ENCODE results near the gene KLHDC8A. TPM values are rescaled to one million over a fixed set of nuclear protein-coding genes. Genes with fewer than 3 reads are reported as not detected.

KLHDC8A gene
- total and polyA plus RNA-seq, 2 donors (not counting 3 experiments of a cell fraction or from before 2014, with no cell fraction given): not detected

GRCh38 chr1:205373022-205373797, 16.5 kb upstream of the KLHDC8A start:
- Histone ChIP-seq H3K9me1 (replicated peaks; ENCODE audit: control insufficient read depth, extremely low read depth, insufficient read depth, low read length) (no peaks in the 10 kb centered on the region), H3K27ac (ENCODE audit: insufficient read depth, low read depth, low read length) (no peak overlapping the region), H2AFZ (ENCODE audit: low read depth, low read length) (no peak overlapping the region), H3K4me2 (ENCODE audit: insufficient read depth, low read length) (no peak overlapping the region), H3K4me3 (replicated peaks in 1 of 3; ENCODE audit: insufficient read depth in 1 of 3, low read depth in 1 of 3, low read length in 3 of 3) (no peak overlapping the region), H3K27me3 (ENCODE audit: control insufficient read depth in 2 of 2, insufficient read depth in 2 of 2, low read length in 2 of 2) (peaks cover 36 to 40% of the 10 kb centered on the region in 2 experiments), H3K36me3 (ENCODE audit: control insufficient read depth in 2 of 2, extremely low read depth in 1 of 2, insufficient read depth in 2 of 2, low read length in 2 of 2) (no peaks in the 10 kb centered on the region), H3K9me3 (replicated peaks; ENCODE audit: control insufficient read depth, insufficient read depth, low read length) (no peaks in the 10 kb centered on the region), H3K4me1 (ENCODE audit: control insufficient read depth, extremely low read depth, insufficient read depth, low read length) (no peaks in the 10 kb centered on the region), H4K20me1 (replicated peaks; ENCODE audit: control insufficient read depth, extremely low read depth, insufficient read depth, low read length) (no peaks in the 10 kb centered on the region), H3K9ac (replicated peaks; ENCODE audit: extremely low read depth, insufficient read depth, low read length) (no peak overlapping the region), H3K79me2 (ENCODE audit: control insufficient read depth, insufficient read depth, low read length) (no peaks in the 10 kb centered on the region)
- CTCF ChIA-PET: interaction anchor here (3.1 to 3.9 kb wide), 2 partner anchors 19 kb away, joined by 12 to 17 read pairs; no protein-coding TSS in a partner anchor
- no peak for TF ChIP-seq POLR2A (IDR thresholded peaks at IDR 0.05; ENCODE audit: low read depth, low read length)
- TF ChIP-seq MYC (IDR thresholded peaks at IDR 0.05; ENCODE audit: low read depth, low read length): no peak
- TF ChIP-seq FOS (IDR thresholded peaks at IDR 0.05; ENCODE audit: borderline replicate concordance, insufficient read depth, low read length): no peak
- TF ChIP-seq POLR2AphosphoS5 (IDR thresholded peaks at IDR 0.05; ENCODE audit: insufficient read depth, low read depth, low read length): no peak
- no peak for TF ChIP-seq GATA2 (IDR thresholded peaks at IDR 0.05; ENCODE audit: insufficient read depth, insufficient read length, low read depth, low read length)
- no peak for TF ChIP-seq JUN (IDR thresholded peaks at IDR 0.05; ENCODE audit: borderline replicate concordance, insufficient read depth, insufficient read length, low read depth)
- DNase-seq (ENCODE audit: low read depth, low spot score) (no peak), FAIRE-seq (no peak)
- dilution Hi-C loops (cut with MboI; ENCODE audit: extremely low pct_ligation_motif_present, low sequenced_read_pairs): no loop called here
- intact Hi-C loops (cut with micrococcal nuclease): no loop called here
- BruUV-seq (replicated peaks): no TSS peak
- POLR2A ChIA-PET: interaction anchor here (0.6 kb wide), 1 partner anchor 115 kb away, joined by 3 read pairs; no protein-coding TSS in a partner anchor
